ENCODE measurements around the gene HOOK1. TPM values are rescaled to one million over a fixed set of nuclear protein-coding genes. Genes with fewer than 3 reads are reported as not detected.
A peak's percentile ranks its signal among the peaks of the same experiment; 100 is the strongest.

The HOOK1 gene
- total and polyA plus RNA-seq, 2 of the 13 experiments (the other 11 are each of a cell fraction or from before 2014, with no cell fraction given), result 11.3 to 24.2 TPM

DNA sequence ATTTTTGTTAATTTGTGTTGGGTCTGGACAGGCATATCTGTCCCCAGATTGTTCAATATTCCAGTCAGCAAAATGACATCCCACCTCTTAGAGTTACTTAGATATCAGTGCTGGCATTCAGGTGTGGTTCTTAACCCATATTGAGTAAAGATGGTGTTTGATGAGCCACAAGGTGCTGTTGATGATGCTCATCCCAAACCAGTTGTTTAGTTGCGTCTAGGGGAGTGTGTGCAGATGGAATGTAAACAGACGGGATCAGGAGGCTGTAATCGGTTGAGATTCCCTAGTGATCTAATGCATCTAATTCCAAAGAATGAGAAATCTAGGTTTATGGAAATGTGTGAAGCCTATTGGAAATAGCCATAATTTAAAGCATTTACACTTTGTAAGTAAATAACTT lies 1.1 kb downstream of the HOOK1 start (continued):
- no peak for TF ChIP-seq EHMT2 (IDR thresholded peaks at IDR 0.05; ENCODE audit: borderline replicate concordance, low read depth, low read length)
- no peak for TF ChIP-seq THAP11 (CRISPR knock-in tag; IDR thresholded peaks at IDR 0.05)
- no peak for TF ChIP-seq GPN1 (CRISPR knock-in tag; IDR thresholded peaks at IDR 0.05; ENCODE audit: borderline replicate concordance)
- TF ChIP-seq ZNF672 (CRISPR knock-in tag; IDR thresholded peaks at IDR 0.05), result no peak
- TF ChIP-seq, protein P1, sequence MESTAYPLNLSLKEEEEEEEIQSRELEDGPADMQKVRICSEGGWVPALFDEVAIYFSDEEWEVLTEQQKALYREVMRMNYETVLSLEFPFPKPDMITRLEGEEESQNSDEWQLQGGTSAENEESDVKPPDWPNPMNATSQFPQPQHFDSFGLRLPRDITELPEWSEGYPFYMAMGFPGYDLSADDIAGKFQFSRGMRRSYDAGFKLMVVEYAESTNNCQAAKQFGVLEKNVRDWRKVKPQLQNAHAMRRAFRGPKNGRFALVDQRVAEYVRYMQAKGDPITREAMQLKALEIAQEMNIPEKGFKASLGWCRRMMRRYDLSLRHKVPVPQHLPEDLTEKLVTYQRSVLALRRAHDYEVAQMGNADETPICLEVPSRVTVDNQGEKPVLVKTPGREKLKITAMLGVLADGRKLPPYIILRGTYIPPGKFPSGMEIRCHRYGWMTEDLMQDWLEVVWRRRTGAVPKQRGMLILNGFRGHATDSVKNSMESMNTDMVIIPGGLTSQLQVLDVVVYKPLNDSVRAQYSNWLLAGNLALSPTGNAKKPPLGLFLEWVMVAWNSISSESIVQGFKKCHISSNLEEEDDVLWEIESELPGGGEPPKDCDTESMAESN (CRISPR knock-in tag; conservative IDR thresholded peaks at IDR 0.05), result no peak
- TF ChIP-seq FOXP1 (IDR thresholded peaks at IDR 0.05), result no peak
- peak; percentile 17; the same call in 1 of the 2 replicates for TF ChIP-seq FOXP1 (CRISPR knock-in tag; IDR thresholded peaks at IDR 0.05)
- no peak for TF ChIP-seq ZNF232 (CRISPR knock-in tag; IDR thresholded peaks at IDR 0.05; ENCODE audit: borderline replicate concordance)
- no peak for TF ChIP-seq ZNF768 (CRISPR knock-in tag; IDR thresholded peaks at IDR 0.05)
- TF ChIP-seq ZNF83 (CRISPR knock-in tag; IDR thresholded peaks at IDR 0.05; ENCODE audit: borderline replicate concordance), result no peak
- no peak for TF ChIP-seq KDM4B (CRISPR knock-in tag; IDR thresholded peaks at IDR 0.05)
- no peak for TF ChIP-seq SMYD3 (CRISPR knock-in tag; IDR thresholded peaks at IDR 0.05)

DNA sequence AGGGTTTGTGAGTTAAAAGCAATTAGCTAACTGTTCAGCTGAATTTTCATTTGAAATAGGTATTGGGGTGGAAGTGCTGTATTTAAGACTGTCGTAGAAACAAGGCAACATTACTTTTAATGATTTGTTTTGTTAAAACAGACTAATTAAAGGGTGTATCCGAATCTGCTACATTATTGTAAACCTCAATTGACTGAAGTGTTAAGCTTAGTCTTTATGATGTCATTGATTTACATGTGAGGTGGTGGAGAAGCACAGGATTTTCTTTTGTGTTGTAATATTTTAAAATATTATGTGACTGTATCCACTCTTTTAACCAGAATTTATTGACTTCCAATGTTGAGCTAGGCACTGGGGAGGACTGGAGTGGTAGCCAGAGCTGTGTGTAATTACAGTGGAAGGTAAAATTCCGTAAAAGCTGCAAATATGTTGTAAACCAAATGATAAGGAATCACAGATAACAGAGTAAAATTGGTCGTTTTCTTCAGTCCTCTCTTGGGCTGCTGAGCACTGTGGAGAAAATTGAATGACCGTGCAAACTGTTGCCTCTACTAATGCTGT lies 1.6 kb downstream of the HOOK1 start:
- intact Hi-C loops (cut with micrococcal nuclease; ENCODE audit: unreplicated experiment) (loop anchor here (5.0 kb wide), 1 partner anchor 41 kb away; no protein-coding TSS in a partner anchor), in situ Hi-C loops (cut with HindIII; ENCODE audit: extremely low pct_ligation_motif_present, low pct_unique_long_range_greater_than_20kb) (no loop called here)
- TSS peak; percentile 42 for BruUV-seq (replicated peaks)
- Histone ChIP-seq H3K4me3 (replicated peaks in 1 of 3; ENCODE audit: insufficient read depth in 1 of 3, low read depth in 2 of 3, low read length in 3 of 3) (peak overlapping the region; percentile 75 to 96 (median 96); a peak in 4 of 6 replicates), H2AFZ (ENCODE audit: low read length) (no peak overlapping the region), H4K20me1 (ENCODE audit: insufficient read depth, low read length) (no peaks in the 10 kb centered on the region; the same call in 1 of the 2 replicates), H3K27ac (ENCODE audit: extremely low read length, insufficient read depth, low read length) (no peak overlapping the region), H3K27me3 (ENCODE audit: control insufficient read depth in 1 of 2, insufficient read depth in 2 of 2, low read length in 2 of 2) (no peaks in the 10 kb centered on the region), H3K4me1 (ENCODE audit: insufficient read depth, low read length) (peaks cover 46% of the 10 kb centered on the region), H3K9ac (ENCODE audit: insufficient read depth, low read depth, low read length) (peak overlapping the region; percentile 96; the same call in 1 of the 2 replicates), H3K36me3 (replicated peaks in 1 of 2; ENCODE audit: control insufficient read depth in 1 of 2, insufficient read depth in 2 of 2, low read length in 2 of 2) (no peaks in the 10 kb centered on the region), H3K9me3 (ENCODE audit: low read length) (no peaks in the 10 kb centered on the region), H3K4me2 (ENCODE audit: low read depth, low read length) (peak overlapping the region; percentile 92), H3K79me2 (ENCODE audit: insufficient read depth, low read length) (peaks cover 62% of the 10 kb centered on the region)
- no peak for FAIRE-seq
- ATAC-seq, result no peak
- DNase-seq (ENCODE audit: low spot score), result no peak
- WGBS (ENCODE audit: low lambda C conversion rate), result 59% methylated on average over 5 of the region's 5 CpGs
- TF ChIP-seq ATF7 (IDR thresholded peaks at IDR 0.05) (peak; percentile 64), ATF7 (CRISPR knock-in tag; IDR thresholded peaks at IDR 0.05) (no peak), RARA (CRISPR knock-in tag; IDR thresholded peaks at IDR 0.05) (no peak), HNRNPK (IDR thresholded peaks at IDR 0.05; ENCODE audit: low read depth, low read length, poor library complexity, severe bottlenecking) (no peak), IRX3 (CRISPR knock-in tag; IDR thresholded peaks at IDR 0.05; ENCODE audit: borderline replicate concordance, low read depth) (no peak), RBFOX2 (IDR thresholded peaks at IDR 0.05; ENCODE audit: low read depth, low read length) (peak; percentile 25; the same call in 1 of the 2 replicates)
- ChIA-PET POLR2A (no interaction called here), CTCF (ENCODE audit: low intra/inter-chr PET ratio, low total read pairs) (no interaction called here)

All from HepG2 (cell line).